GM21825 (cell line): ENCODE measurements around the gene CFAP70.

Source experiments
- ATAC-seq: cut with Tn5 transposase; IDR thresholded peaks from one replicate; pipeline ENCODE4 v1.9.1; 2021; ENCODE audit warnings: mild to moderate bottlenecking, moderate library complexity; ENCODE audit not compliant: unreplicated experiment

The CFAP70 gene

GRCh38 chr10:73218431-73219191 is 140.1 kb downstream of the CFAP70 start:
- ATAC-seq: no peak

- ATAC-seq: no peak
Observed at GRCh38 chr10:73217628-73218027, 141.0 kb downstream of the CFAP70 start.

DNA sequence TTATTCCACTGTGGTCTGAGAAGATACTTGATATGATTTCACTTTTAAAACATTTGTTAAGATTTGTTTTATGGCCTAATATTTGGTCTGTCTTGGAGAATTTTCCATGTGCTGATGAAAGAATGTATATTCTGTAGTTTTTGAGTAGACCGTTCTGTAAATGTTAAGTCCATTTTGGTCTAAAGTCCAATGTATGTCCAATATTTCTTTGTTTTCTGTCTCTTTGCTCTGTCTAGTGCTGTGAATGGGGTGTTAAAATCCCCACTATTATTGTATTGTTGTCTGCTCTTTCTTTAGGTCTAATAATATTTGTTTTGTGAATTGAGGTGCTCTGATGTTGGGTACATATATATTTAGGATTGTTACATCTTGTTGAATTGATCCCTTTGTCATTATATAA is 142.9 kb downstream of the CFAP70 start:
- no peak for ATAC-seq

DNA sequence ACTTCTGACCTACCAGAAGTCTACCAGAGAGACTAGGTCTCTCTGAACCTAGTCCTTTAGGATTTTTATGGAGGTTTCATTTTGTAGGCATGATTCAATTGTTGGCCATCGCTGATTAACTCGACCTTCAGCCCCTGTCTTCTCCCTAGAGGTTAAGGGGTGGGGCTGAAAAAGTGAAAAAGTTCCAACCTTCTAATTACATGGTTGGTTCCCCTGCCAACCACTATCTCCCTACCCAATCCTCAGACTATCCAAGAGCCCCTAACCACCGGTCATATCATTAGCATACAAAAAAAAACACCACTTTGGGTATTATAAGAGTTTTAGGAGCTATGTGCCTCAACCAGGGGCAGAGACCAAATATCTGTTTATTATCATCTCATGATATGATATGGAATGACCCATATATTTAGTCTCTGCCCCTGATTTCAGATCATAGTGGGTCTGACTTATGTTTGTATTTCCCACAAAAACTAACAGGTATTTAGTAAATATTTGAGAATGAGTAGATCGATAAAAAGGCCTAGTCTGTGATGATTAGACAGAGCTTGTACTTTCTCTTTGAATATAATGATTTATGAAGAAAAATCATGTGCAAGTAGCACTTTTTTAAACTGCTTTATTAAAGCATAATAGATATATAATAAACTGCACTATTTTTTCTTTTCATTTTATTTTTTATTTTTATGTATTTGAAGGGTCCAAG is 147.4 kb downstream of the CFAP70 start:
- ATAC-seq: no peak

GRCh38 chr10:73210395-73211105 is 148.1 kb downstream of the CFAP70 start:
- no peak for ATAC-seq

DNA sequence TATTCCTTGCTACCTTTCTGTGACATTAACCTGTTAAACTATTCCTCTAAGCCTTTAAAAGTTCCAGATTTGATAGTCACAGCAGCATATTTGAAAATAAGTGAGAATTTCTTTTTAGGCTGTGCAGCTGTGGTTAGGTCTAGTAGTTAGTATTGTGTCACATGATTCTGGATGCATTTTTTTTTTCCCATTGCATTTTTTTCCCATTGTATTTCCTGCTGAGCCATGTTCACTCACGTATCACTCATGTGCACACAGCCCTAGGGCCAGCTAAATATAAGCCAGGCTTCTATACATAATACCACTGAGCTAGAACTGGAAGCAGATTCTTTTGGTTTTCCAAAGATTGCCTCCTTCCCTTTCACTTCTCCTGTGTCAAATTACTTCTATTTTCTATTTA is 149.0 kb downstream of the CFAP70 start:
- no peak for ATAC-seq

DNA sequence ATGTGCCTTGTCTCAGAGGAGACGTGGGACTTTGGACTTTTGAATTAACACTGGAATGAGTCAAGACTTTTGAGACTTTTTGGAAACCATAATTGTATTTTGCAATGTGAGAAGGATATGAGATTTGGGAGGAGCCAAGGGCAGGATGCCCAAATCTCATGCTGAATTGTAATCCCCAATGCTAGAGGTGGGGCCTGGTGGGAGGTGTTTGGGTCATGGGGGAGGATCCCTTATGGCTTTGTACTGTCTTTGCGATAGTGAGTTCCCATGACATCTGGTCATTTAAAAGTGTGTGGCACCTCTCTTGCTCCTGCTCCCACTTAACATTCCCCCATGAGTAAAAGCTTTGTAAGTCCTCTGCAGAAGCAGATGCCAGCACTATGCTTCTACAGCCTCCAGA is 150.8 kb downstream of the CFAP70 start:
- no peak for ATAC-seq

GRCh38 chr10:73206385-73206784 is 152.3 kb downstream of the CFAP70 start:
- ATAC-seq: no peak

GRCh38 chr10:73205890-73206289 is 152.8 kb downstream of the CFAP70 start:
- ATAC-seq: no peak

DNA sequence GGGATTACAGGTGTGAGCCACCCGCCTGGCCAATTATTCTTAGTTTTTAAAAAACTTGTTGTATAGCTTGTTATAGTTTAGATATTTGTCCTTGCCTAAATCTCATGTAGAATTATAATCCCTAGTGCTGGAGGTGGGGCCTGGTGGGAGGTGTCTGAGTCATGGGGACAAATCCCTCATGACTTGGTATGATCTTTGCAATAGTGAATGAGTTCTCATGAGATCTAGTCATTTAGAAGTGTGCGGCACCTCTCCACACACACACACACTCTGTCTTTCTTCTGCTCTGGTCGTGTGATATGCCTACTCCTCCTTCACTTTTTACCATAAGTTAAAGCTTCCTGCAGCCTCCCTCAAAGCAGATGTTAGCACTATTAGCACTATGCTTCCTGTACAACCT is 153.6 kb downstream of the CFAP70 start:
- ATAC-seq: no peak
